ENCODE measurements around the gene FAM219A.

DNA sequence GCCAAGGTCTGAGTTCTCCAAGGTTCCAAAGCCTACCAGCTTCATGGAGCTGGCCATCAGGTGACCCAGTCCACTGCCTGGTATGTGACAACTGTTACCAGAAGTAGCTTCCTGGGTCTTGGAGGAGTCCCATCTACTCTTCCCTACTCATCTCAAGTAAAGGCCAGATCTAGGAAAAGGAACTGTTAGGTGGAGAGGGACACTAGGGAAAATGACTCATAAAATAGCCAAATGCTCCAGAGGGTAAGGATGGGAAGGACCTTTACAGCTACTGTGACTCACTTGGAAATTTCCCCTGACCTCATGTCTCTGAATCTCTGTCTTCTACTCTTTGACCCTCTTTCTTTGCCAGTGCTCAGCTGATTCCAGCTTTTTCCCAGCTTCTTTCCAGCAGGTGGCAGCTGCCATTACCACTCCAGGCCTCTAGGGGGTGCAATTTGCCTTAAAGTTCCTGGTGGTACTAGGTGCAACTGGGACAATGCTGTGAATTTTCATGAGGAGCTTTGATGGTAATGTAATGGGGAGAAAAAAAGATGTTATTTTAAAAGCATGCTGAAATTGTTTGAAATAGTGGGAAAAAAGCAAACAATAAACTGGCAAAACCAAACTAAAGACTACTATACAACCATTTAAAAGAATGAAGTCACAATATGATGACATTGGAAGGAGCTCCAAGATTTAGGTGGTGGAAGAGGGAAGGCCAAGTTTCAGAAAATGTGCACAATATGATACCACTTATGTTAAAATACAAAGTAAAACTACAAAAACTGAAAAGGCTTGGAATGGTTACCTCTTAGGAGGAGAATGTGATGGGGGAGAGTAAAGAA lies 54.6 kb downstream of the FAM219A start:
- TF ChIP-seq, protein P1, sequence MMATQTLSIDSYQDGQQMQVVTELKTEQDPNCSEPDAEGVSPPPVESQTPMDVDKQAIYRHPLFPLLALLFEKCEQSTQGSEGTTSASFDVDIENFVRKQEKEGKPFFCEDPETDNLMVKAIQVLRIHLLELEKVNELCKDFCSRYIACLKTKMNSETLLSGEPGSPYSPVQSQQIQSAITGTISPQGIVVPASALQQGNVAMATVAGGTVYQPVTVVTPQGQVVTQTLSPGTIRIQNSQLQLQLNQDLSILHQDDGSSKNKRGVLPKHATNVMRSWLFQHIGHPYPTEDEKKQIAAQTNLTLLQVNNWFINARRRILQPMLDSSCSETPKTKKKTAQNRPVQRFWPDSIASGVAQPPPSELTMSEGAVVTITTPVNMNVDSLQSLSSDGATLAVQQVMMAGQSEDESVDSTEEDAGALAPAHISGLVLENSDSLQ (IDR thresholded peaks at IDR 0.05) = no peak
- TF ChIP-seq L3MBTL2 (conservative IDR thresholded peaks at IDR 0.05) (no peak), CTBP1 (IDR thresholded peaks at IDR 0.05; ENCODE audit: borderline replicate concordance) (no peak), LEF1 (IDR thresholded peaks at IDR 0.05; ENCODE audit: borderline replicate concordance) (no peak), FOXM1 (IDR thresholded peaks at IDR 0.05; ENCODE audit: borderline replicate concordance) (no peak), SP1 (IDR thresholded peaks at IDR 0.05) (no peak), FOXA1 (IDR thresholded peaks at IDR 0.05) (no peak), HDGF (IDR thresholded peaks at IDR 0.05; ENCODE audit: borderline replicate concordance) (no peak), ARNT (IDR thresholded peaks at IDR 0.05) (no peak), SUZ12 (IDR thresholded peaks at IDR 0.05) (no peak), ELF4 (IDR thresholded peaks at IDR 0.05) (no peak), BHLHE40 (IDR thresholded peaks at IDR 0.05; ENCODE audit: borderline replicate concordance) (no peak), TARDBP (IDR thresholded peaks at IDR 0.05) (no peak), ZNF384 (IDR thresholded peaks at IDR 0.05) (no peak)
